ENCODE results near the gene CHM. TPM values are rescaled to one million over a fixed set of nuclear protein-coding genes. Genes with fewer than 3 reads are reported as not detected.

The CHM gene
- total and polyA plus RNA-seq, 2 of the 8 experiments (the other 6 are each of a cell fraction or from before 2014, with no cell fraction given): 8.6 to 15.5 TPM

DNA sequence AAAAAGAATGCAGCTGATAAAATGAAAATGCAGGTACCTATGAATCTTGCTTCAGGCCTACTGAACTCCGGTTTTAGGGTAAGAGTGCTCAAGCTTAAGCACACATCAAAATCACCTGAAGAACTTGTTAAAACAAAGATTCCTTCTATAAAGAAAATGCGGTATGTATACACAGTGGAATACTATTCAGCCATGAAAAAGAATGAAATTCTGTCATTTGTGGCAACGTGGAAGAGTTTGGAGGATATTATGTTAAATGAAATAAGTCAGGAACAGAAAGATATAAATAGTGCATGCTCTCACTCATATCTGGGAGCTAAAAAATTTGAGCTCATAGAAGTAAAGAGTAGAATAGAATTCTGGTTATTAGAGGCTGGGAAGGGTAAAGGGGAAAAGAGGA is 14.0 kb upstream of the CHM start:
- no peak overlapping the region for H2AFZ ChIP-seq (ENCODE audit: low read length)
- WGBS, 2 experiments (ENCODE audit: extremely low coverage in 1 of 2, insufficient coverage in 1 of 2, insufficient read length in 1 of 2, insufficient replicate concordance in 2 of 2, low coverage in 1 of 2, low lambda C conversion rate in 2 of 2, missing lambda C conversion rate in 1 of 2): 97% methylated on average over 3 of the region's 3 CpGs; no CpG with 5 or more reads in 1 of the 2 experiments
- H3K9me3 ChIP-seq (ENCODE audit: insufficient read depth in 2 of 2, low read depth in 1 of 2, low read length in 1 of 2): no peaks in the 10 kb centered on the region
- H2AK5ac ChIP-seq (ENCODE audit: low read depth, low read length): no peak overlapping the region
- H4K5ac ChIP-seq (ENCODE audit: insufficient read length, low read depth, low read length): no peak overlapping the region
- H3K23me2 ChIP-seq (ENCODE audit: low read depth, low read length): no peaks in the 10 kb centered on the region
- H2BK15ac ChIP-seq (ENCODE audit: low read length): no peak overlapping the region
- H2BK120ac ChIP-seq (replicated peaks; ENCODE audit: low read depth, low read length): no peak overlapping the region
- H4K8ac ChIP-seq (ENCODE audit: extremely low read depth, insufficient read depth, low read length): no peak overlapping the region
- peak; percentile 24 for FAIRE-seq
- no peaks in the 10 kb centered on the region for H3K79me2 ChIP-seq (ENCODE audit: control insufficient read depth in 1 of 2, insufficient read depth in 2 of 2, low read length in 2 of 2)
- H4K91ac ChIP-seq (replicated peaks; ENCODE audit: insufficient read length, low read length): no peak overlapping the region
- H3K4ac ChIP-seq (replicated peaks; ENCODE audit: insufficient read length, low read depth, low read length): no peak overlapping the region
- H2BK12ac ChIP-seq (ENCODE audit: low read depth, low read length): no peak overlapping the region
- H3K4me3 ChIP-seq (ENCODE audit: extremely low read depth in 1 of 4, insufficient read depth in 2 of 4, low read depth in 3 of 4, low read length in 4 of 4): no peak overlapping the region
- H2BK20ac ChIP-seq (ENCODE audit: low read length): no peak overlapping the region
- H3K4me1 ChIP-seq (replicated peaks in 1 of 4; ENCODE audit: control insufficient read depth in 3 of 4, insufficient read depth in 4 of 4, low read length in 3 of 4): no peaks in the 10 kb centered on the region
- H3K18ac ChIP-seq (ENCODE audit: extremely low read depth, low read length): no peak overlapping the region
- POLR2A ChIA-PET (ENCODE audit: partially characterized antibody): no interaction called here
- no peak overlapping the region for H3K4me2 ChIP-seq (ENCODE audit: insufficient read depth in 1 of 2, low read depth in 2 of 2, low read length in 2 of 2)
- no peaks in the 10 kb centered on the region for H3K27me3 ChIP-seq (replicated peaks in 1 of 4; ENCODE audit: control insufficient read depth in 3 of 4, extremely low read depth in 1 of 4, insufficient read depth in 3 of 4, low read length in 3 of 4)
- no peak overlapping the region for H3K56ac ChIP-seq (replicated peaks; ENCODE audit: insufficient read length, low read depth, low read length)
- H3K27ac ChIP-seq (ENCODE audit: low read depth, low read length): no peak overlapping the region
- H3K14ac ChIP-seq (ENCODE audit: insufficient read length): no peak overlapping the region
- H3K9ac ChIP-seq (replicated peaks in 1 of 4; ENCODE audit: extremely low read depth in 1 of 4, low read depth in 3 of 4, low read length in 3 of 4): no peak overlapping the region
- no peaks in the 10 kb centered on the region for H3K79me1 ChIP-seq (ENCODE audit: low read depth, low read length)
- CTCF ChIA-PET (ENCODE audit: partially characterized antibody): no interaction called here
- no peak overlapping the region for H2BK5ac ChIP-seq (ENCODE audit: low read depth, low read length)
- no peaks in the 10 kb centered on the region for H4K20me1 ChIP-seq (replicated peaks in 1 of 2; ENCODE audit: control insufficient read depth in 1 of 2, insufficient read depth in 2 of 2, low read length in 2 of 2)
- DNase-seq (ENCODE audit: low read depth in 1 of 2, low spot score in 2 of 2): no peak
- H3K23ac ChIP-seq (ENCODE audit: insufficient read length): no peak overlapping the region
- H3K36me3 ChIP-seq (ENCODE audit: control insufficient read depth in 2 of 4, insufficient read depth in 4 of 4, low read length in 3 of 4): no peaks in the 10 kb centered on the region
- TF ChIP-seq HDAC6 (IDR thresholded peaks at IDR 0.05; ENCODE audit: low read depth, low read length) (no peak), ASH2L (IDR thresholded peaks at IDR 0.05; ENCODE audit: low read length) (no peak), NANOG (IDR thresholded peaks at IDR 0.05; ENCODE audit: insufficient read depth, low read depth, low read length, poor library complexity, severe bottlenecking) (no peak), BRCA1 (IDR thresholded peaks at IDR 0.05; ENCODE audit: low read depth, low read length) (no peak), KDM4A (IDR thresholded peaks at IDR 0.05; ENCODE audit: low read depth, low read length, severe bottlenecking) (no peak), TAF1 (IDR thresholded peaks at IDR 0.05; ENCODE audit: low read depth, low read length) (no peak)
- TF ChIP-seq, protein P1, sequence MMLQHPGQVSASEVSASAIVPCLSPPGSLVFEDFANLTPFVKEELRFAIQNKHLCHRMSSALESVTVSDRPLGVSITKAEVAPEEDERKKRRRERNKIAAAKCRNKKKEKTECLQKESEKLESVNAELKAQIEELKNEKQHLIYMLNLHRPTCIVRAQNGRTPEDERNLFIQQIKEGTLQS (IDR thresholded peaks at IDR 0.05; ENCODE audit: insufficient read depth, low read depth, low read length): no peak
- TF ChIP-seq, protein P2, sequence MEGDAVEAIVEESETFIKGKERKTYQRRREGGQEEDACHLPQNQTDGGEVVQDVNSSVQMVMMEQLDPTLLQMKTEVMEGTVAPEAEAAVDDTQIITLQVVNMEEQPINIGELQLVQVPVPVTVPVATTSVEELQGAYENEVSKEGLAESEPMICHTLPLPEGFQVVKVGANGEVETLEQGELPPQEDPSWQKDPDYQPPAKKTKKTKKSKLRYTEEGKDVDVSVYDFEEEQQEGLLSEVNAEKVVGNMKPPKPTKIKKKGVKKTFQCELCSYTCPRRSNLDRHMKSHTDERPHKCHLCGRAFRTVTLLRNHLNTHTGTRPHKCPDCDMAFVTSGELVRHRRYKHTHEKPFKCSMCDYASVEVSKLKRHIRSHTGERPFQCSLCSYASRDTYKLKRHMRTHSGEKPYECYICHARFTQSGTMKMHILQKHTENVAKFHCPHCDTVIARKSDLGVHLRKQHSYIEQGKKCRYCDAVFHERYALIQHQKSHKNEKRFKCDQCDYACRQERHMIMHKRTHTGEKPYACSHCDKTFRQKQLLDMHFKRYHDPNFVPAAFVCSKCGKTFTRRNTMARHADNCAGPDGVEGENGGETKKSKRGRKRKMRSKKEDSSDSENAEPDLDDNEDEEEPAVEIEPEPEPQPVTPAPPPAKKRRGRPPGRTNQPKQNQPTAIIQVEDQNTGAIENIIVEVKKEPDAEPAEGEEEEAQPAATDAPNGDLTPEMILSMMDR (IDR thresholded peaks at IDR 0.05; ENCODE audit: control extremely low read depth in 1 of 3, insufficient read depth in 1 of 3, low read depth in 1 of 3, low read length in 3 of 3): no peak
- TF ChIP-seq, protein P3, sequence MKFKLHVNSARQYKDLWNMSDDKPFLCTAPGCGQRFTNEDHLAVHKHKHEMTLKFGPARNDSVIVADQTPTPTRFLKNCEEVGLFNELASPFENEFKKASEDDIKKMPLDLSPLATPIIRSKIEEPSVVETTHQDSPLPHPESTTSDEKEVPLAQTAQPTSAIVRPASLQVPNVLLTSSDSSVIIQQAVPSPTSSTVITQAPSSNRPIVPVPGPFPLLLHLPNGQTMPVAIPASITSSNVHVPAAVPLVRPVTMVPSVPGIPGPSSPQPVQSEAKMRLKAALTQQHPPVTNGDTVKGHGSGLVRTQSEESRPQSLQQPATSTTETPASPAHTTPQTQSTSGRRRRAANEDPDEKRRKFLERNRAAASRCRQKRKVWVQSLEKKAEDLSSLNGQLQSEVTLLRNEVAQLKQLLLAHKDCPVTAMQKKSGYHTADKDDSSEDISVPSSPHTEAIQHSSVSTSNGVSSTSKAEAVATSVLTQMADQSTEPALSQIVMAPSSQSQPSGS (IDR thresholded peaks at IDR 0.05; ENCODE audit: low read length): no peak
